ENCODE data around the gene STRIP2.

GRCh38 chr7:129462420-129462819 is 28.2 kb downstream of the STRIP2 start:
- TF ChIP-seq FOXK2 (IDR thresholded peaks at IDR 0.05) (no peak), FOXA1 (IDR thresholded peaks at IDR 0.05) (no peak), CTBP1 (IDR thresholded peaks at IDR 0.05; ENCODE audit: borderline replicate concordance) (no peak), TARDBP (IDR thresholded peaks at IDR 0.05) (no peak), SP1 (IDR thresholded peaks at IDR 0.05) (no peak), FOXM1 (IDR thresholded peaks at IDR 0.05; ENCODE audit: borderline replicate concordance) (no peak), PKNOX1 (IDR thresholded peaks at IDR 0.05) (no peak), NFRKB (IDR thresholded peaks at IDR 0.05) (no peak), BHLHE40 (IDR thresholded peaks at IDR 0.05; ENCODE audit: borderline replicate concordance) (no peak), LEF1 (IDR thresholded peaks at IDR 0.05; ENCODE audit: borderline replicate concordance) (no peak), ARNT (IDR thresholded peaks at IDR 0.05) (no peak), ZNF384 (IDR thresholded peaks at IDR 0.05) (no peak), SUZ12 (IDR thresholded peaks at IDR 0.05) (no peak)

All from HEK293T (cell line).